ENCODE results near the gene NOXRED1.

DNA sequence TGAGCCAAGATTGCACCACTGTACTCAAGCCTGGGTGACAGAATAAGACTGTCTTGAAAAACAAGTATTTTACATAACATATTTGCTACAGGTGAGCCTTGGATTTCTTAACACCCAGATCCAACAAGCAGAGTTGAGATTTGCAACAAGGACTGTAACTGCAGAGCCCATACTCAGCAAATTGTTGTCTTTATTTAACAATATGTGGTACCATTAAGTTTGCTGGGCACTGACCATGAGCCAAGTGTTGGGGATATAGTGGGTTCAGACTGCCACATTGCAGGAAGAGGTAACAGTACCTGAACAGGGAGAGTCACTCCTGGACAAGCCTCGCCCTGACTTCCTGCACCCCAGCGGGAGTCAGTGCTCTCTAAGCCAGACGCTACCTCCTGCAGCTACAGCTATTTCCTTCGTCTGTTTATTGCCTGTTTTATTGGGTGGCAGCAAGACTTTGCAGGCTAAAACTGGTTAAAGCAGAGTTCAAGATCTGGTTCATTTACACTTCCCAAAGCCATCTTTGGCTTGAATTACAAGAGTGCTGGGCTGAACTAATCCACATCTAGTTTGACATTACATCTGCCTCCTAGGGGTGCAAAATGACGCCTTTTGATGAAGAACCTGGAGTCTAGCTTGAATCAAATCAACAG lies 47.0 kb upstream of the NOXRED1 start:
- TF ChIP-seq POLR2A (IDR thresholded peaks at IDR 0.05): no peak
- TF ChIP-seq, protein P1, sequence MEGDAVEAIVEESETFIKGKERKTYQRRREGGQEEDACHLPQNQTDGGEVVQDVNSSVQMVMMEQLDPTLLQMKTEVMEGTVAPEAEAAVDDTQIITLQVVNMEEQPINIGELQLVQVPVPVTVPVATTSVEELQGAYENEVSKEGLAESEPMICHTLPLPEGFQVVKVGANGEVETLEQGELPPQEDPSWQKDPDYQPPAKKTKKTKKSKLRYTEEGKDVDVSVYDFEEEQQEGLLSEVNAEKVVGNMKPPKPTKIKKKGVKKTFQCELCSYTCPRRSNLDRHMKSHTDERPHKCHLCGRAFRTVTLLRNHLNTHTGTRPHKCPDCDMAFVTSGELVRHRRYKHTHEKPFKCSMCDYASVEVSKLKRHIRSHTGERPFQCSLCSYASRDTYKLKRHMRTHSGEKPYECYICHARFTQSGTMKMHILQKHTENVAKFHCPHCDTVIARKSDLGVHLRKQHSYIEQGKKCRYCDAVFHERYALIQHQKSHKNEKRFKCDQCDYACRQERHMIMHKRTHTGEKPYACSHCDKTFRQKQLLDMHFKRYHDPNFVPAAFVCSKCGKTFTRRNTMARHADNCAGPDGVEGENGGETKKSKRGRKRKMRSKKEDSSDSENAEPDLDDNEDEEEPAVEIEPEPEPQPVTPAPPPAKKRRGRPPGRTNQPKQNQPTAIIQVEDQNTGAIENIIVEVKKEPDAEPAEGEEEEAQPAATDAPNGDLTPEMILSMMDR (IDR thresholded peaks at IDR 0.05): no peak
